NK-92 treated with Interleukin-12 subunit alpha and Interleukin-12 subunit beta, amount 100 ng/mL, for 24 hours (cell line): ENCODE measurements around the gene MFGE8.

Experiments used
- DNase-seq: peaks from one replicate; lab custom pipeline; 2025; lab: John Stamatoyannopoulos, UW

MFGE8 gene

DNA sequence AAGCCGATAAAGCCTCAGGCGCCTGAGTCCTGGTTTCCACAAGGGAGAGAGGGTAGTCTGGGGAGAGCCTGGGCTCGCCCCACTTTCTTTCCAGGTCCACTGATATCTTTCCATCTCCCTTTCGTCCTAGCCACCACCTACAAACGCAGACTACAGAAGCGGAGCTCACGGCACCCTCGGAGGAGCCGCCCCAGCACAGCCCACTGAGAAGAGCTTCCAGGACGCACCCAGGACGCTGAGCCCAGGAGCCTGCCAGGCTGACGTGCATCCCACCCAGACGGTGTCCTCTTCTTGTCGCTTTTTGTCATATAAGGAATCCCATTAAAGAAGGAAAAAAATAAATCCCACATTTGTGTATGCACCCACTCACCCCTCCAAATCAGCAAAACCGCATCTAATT, 38.9 kb downstream of the MFGE8 start:
- no peak for DNase-seq

DNA sequence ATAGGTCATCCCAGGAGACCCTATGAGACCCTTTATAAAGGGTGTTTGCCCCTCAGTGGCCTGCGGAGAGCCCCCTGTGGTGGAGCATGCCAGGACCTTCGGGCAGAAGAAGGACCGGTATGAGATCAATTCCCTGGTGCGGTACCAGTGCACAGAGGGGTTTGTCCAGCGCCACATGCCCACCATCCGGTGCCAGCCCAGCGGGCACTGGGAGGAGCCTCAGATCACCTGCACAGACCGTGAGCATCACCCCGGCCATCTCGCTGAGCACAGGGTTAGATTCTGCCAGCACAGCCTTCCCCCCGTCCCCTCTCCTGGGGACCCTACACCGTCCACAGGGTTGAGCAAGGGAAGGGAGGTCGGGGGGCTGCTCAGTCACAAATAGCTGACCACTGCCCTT, 39.4 kb downstream of the MFGE8 start:
- no peak for DNase-seq

DNA sequence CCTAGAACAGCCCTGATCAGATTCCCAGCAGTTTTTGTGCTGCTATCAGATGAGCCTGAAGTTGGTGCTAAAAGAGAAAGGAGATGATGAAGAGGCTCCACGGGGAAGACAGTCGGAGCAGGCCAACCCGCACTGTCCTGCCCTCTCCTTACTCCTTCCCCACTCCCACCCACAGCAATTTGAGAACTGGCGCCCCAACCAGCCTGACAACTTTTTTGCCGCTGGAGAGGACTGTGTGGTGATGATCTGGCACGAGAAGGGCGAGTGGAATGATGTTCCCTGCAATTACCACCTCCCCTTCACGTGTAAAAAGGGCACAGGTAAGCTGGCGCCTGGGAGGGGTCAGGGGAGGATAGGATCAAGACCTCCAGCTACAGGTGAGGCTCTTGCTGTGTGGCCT, 40.5 kb downstream of the MFGE8 start:
- DNase-seq, result no peak

DNA sequence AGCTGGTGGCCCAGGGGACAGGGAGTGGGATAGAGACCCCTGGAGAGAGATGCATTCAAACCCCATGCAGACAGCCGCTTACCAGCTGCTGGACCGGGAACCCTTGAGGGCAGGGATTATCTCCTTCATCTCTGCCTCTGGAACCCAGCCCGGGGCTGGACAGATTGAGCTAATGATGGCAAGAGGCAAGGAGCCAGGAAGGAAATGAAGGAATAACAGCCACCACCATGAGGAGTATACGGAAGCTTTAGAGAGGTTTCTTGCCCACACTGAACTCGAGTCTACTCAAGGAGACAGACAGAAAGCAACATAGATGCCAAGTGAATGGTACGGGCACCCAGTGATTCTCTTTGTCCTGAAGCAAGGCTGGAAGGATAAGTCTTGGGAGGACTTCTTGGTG, 41.1 kb downstream of the MFGE8 start:
- no peak for DNase-seq

DNA sequence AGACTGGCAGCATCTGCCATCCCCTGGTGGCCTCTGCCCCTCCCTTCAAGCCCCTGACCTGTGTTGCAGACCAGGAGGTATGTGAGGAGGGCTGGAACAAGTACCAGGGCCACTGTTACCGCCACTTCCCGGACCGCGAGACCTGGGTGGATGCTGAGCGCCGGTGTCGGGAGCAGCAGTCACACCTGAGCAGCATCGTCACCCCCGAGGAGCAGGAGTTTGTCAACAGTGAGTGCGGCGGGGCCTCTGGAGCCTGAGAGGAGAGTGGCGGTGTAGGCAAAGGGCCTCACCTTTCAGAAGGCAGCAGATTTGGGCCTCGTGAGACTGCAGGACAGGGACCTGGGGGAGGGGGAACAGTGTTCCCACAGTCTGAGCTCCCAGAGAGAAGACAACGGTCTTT, 41.9 kb downstream of the MFGE8 start:
- DNase-seq, result no peak

DNA sequence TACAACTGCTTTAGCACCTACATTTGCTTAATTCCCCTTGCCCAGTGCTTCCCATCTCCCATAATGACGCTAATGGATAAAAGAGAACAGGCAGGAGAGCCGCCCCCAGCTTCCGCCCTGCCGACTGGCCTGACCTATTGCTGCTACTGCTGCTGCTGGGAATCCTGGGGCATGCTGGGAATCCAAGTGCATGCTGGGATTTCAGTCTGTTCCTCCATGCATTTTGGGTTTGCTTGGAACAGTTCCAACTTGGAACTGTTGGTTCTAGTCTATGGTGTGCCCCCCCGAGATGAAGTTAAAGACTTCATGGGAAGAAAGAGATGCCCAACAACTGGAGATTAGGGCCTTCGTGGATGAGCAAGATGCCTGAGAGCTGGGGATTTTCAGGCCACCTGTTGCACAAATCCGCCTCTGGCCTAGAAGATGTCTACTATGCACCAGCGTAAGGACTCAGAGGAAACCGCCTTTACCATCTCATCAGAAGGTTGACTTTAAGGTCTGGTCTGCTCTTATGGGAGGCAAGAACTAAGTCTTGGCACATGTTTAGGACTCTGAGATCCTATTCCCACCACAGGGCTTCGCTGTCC, 46.8 kb downstream of the MFGE8 start:
- no peak for DNase-seq

DNA sequence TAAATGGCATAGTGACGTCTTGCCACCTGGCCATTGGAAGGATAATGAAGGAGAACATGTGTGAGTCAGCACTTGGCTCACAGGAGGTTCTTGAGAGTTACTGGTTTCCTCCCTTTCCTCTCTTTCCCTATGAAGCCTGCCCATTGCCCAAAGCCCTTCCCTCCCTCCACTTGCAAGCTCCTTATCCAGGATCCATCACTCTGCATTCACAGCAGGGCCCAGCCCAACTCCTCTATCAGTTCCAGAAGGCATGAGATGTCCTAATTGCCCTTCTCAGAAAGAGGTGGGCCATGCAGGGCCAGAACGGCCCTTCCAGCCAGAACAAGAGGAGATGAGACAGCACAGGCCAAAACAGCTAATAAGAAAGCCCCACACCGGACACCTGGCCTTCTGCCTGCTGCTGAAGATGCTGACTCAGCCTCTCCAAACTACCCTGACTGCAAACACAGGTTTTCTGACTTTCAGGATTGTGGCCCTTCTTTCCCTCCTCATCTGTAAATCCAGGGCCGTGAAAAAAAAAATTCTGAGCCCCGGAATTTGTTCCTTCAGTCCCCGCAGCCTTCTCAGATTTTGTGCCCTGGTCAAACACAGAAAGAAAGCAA, 47.6 kb downstream of the MFGE8 start:
- DNase-seq, result no peak

DNA sequence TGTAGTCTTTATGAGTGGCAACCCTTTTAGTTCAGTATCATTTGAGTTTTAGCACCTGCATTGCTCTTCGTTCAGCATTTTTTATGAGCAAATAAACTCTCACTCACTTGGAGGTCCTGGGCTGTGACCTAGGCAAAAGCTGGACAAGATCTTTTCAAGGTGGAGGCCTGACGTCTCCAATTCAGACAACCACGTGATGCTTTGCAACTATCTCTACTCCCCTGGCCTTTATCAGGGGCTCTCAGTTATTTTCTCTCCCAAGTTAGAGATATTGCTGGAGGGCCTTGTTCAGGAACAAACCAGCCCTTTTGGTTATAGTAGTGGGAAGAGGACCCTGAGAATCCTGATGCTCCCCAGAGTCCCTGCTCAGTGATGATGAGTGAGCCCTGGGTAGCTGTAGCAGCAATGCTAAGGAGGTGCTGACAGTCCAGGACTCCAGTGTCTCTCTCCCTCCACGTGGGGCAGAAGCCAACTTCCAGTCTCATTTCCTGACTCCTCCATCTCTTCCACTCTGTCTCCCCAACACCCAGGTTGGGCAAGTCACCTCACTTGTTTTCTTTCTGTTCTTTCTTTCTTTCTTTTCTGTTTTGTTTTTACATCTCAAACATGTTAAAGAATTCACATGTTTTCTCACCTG, 48.2 kb downstream of the MFGE8 start:
- no peak for DNase-seq

DNA sequence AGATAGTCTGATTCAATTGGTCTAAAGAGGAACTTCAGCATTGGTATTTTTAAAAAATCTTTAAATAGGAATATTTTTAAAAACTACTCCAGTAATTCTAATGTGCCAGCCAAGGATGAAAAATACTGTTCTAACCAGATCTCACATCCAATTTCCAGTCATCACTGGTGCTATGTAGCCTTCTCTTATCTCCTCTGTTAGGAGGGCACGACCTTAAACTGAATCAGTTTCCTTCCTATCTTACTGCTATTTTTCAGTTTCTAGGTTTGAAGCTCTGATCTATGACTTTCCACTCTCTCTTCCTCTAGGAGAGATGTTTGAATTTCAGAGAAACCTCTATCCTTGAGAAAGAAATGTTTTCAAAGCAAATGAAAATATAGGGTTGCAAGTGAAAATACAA, 49.8 kb downstream of the MFGE8 start:
- DNase-seq, result no peak

DNA sequence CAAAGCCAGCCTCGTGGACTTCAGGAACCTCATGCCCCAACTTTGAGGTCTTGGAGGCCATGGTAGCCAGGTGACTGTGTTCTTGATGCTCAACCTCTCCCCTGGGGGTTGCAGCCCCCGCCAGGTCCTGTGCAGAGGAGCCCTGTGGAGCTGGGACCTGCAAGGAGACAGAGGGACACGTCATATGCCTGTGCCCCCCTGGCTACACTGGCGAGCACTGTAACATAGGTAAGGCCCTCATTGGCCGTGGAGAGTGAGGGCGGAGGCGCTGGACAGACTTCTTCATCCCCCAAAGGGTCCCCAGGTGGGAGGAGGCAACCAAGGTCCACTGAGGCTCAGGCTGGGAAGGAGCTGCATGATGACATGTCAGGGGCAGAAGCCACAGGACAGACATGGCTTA, 53.0 kb downstream of the MFGE8 start:
- DNase-seq, result no peak

DNA sequence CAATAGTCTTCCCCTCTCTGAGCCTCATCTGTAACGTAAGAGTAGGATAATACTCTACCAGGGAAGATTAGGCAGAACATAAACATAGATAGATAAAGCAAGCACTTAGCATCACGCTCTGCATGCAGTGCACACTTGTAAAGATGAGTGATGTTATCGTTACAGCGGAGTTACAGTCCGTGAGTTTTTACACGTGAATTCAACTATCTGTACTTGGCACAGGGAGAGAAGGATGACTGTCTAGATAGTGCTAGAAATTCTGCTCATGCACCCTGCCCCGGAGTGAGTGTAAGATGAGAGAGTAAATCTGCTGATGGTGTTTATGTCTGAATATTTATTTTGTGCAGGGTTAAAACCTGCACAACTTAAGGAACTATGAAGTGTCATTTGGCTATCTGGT, 53.6 kb downstream of the MFGE8 start:
- DNase-seq, result no peak

DNA sequence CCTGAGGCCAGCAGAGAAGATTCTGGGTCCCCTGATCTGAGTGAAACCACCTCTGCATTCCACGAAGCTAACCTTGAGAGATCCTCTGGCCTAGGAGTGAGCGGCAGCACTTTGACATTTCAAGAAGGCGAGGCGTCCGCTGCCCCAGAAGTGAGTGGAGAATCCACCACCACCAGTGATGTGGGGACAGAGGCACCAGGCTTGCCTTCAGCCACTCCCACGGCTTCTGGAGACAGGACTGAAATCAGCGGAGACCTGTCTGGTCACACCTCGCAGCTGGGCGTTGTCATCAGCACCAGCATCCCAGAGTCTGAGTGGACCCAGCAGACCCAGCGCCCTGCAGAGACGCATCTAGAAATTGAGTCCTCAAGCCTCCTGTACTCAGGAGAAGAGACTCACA, 54.2 kb downstream of the MFGE8 start:
- no peak for DNase-seq

DNA sequence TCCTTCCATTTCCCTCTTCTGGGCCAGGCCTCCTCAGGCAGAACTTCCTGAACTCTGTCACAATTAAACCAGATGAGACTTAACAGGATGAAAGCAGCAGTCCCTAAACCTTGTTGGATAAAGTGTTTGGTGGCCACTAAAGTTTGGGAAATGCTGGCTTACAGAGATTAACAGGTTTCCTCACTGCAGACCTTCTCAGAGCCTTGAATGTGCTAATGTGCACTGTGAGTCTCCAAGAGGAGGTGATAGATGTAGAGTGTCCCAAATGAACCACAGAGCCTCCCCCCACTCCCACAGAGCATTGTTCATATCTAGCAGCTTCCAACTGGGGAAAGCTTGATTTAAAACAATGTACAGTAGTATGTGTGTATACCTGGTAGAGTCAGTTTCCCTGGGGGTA, 60.7 kb downstream of the MFGE8 start:
- no peak for DNase-seq

DNA sequence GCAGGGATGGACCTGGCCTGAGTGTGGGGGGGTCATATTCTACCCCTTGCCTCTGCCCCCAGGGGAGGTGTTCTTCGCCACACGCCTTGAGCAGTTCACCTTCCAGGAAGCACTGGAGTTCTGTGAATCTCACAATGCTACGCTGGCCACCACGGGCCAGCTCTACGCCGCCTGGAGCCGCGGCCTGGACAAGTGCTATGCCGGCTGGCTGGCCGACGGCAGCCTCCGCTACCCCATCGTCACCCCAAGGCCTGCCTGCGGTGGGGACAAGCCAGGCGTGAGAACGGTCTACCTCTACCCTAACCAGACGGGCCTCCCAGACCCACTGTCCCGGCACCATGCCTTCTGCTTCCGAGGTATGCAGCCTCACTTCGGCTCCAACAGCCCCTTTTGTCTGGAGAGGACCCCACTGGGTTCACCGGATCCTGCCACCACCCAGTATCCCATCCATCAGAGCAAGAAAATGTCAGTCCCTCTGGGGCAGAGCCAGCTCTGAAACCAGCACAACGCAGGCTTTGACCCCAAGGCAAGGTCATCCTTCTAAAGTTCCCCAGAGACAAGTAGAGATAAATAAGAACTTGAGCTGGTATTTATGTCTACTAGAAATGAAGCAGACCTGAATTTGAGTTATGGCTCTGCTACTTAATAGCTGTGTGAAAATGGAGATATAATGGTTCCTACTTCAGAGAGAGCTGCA, 63.7 kb downstream of the MFGE8 start:
- no peak for DNase-seq
